K562 (cell line): Measurements from ENCODE around the gene STK4. TPM values are rescaled to one million over a fixed set of nuclear protein-coding genes. Genes with fewer than 3 reads are reported as not detected.

ENCODE experiments used
- ATAC-seq: fragments of 200-7000 bp; cut with Tn5 transposase; 3 replicates; pipeline ENCODE4 v1.9.1; 2020; ENCODE audit warnings: moderate library complexity
- BruUV-seq: library from RNA; stranded (reverse); fragments of 400-500 nt; replicated peaks from 2 replicates; lab custom pipeline; 2021; lab: Mats Ljungman, UMichigan
- CTCF ChIA-PET: fragments of 300-600 bp; formaldehyde crosslinking; extraction: SDS; loops from one replicate; lab custom pipeline; 2021; ENCODE audit warnings: low intra/inter-chr PET ratio; lab: Yijun Ruan, JAX
- POLR2A ChIA-PET: fragments of 300-600, 350-650 bp; sonication (Branson Sonifier 250); formaldehyde crosslinking; extraction: SDS; loops from one replicate; lab custom pipeline; 2021; ENCODE audit warnings: antibody characterized with exemption, inconsistent platforms; lab: Yijun Ruan, JAX
- DNase-seq, 4 experiments: peaks; one replicate each; pipeline versions ENCODE4 v3.0.0 to v3.0.0-alpha.2; 2011 to 2018; ENCODE audit warnings: low spot score in 3 of 4, mixed read lengths in 3 of 4; ENCODE audit errors: extremely low read depth in 1 of 4
- FAIRE-seq: peaks from 2 replicates; lab custom pipeline; 2011; peaks lifted over from hg19 to GRCh38; lab: Jason Lieb, UNC
- H2AFZ ChIP-seq: 2 replicates; pipeline ENCODE4 v1.6.0; 2011; ENCODE audit warnings: low read depth, low read length, control low read depth, inconsistent platforms
- H3K27ac ChIP-seq: fragments of 200-600 bp; 3 replicates; pipeline ENCODE4 v1.8.0; 2011; ENCODE audit warnings: low read depth, mild to moderate bottlenecking, control low read depth, inconsistent platforms, low read length, moderate library complexity, mixed read lengths; ENCODE audit errors: extremely low read depth
- H3K27me3 ChIP-seq, 2 experiments: fragments of 300-600 bp in 1 of 2; 2 replicates in 1 of 2; 3 replicates in 1 of 2; pipeline versions ENCODE4 v1.6.0 to v1.8.0; 2011; ENCODE audit warnings: inconsistent platforms in 2 of 2, low read length in 2 of 2, mild to moderate bottlenecking in 1 of 2, mixed read lengths in 1 of 2, moderate library complexity in 1 of 2; ENCODE audit not compliant: control insufficient read depth in 2 of 2, insufficient read depth in 2 of 2
- H3K36me3 ChIP-seq: fragments of 300-600 bp; 3 replicates; pipeline ENCODE4 v1.8.0; 2011; ENCODE audit warnings: mild to moderate bottlenecking, low read length, inconsistent platforms; ENCODE audit not compliant: control insufficient read depth, insufficient read depth
- H3K4me1 ChIP-seq, 2 experiments: fragments of 200-600 bp in 1 of 2; replicated peaks in 1 of 2; 2 replicates in 1 of 2; 3 replicates in 1 of 2; pipeline versions ENCODE4 v1.5.1 to v1.8.0; 2011; ENCODE audit warnings: inconsistent platforms in 2 of 2, low read length in 2 of 2, mild to moderate bottlenecking in 1 of 2, mixed read lengths in 1 of 2, moderate library complexity in 1 of 2; ENCODE audit not compliant: control insufficient read depth in 2 of 2, insufficient read depth in 2 of 2
- H3K4me2 ChIP-seq: 2 replicates; pipeline ENCODE4 v1.6.1; 2011; ENCODE audit warnings: low read length, control low read depth, inconsistent platforms, mixed read lengths; ENCODE audit not compliant: insufficient read depth
- H3K4me3 ChIP-seq: fragments of 200-600 bp; sonication (generic), shearing (Covaris generic); 2 replicates; pipeline ENCODE4 v1.5.1; 2016; ENCODE audit warnings: control low read depth, inconsistent platforms
- H3K79me2 ChIP-seq: fragments of 200-600 bp; 3 replicates; pipeline ENCODE4 v1.8.0; 2011; ENCODE audit warnings: low read length, inconsistent platforms; ENCODE audit not compliant: control insufficient read depth, insufficient read depth
- H3K9ac ChIP-seq, 2 experiments: 2 replicates each; pipeline versions ENCODE4 v1.6.0 to v1.6.1; 2011; ENCODE audit warnings: low read depth in 2 of 2, low read length in 2 of 2, control low read depth in 1 of 2, inconsistent platforms in 1 of 2, mild to moderate bottlenecking in 1 of 2, mixed read lengths in 1 of 2; ENCODE audit not compliant: insufficient read depth in 1 of 2
- H3K9me1 ChIP-seq: one replicate; pipeline ENCODE4 v1.6.0; 2011; ENCODE audit warnings: inconsistent platforms, mild to moderate bottlenecking, low read length, moderate library complexity; ENCODE audit not compliant: control insufficient read depth, insufficient read depth
- H3K9me3 ChIP-seq: replicated peaks from 2 replicates; pipeline ENCODE4 v1.5.1; 2011; ENCODE audit warnings: low read depth, low read length, inconsistent platforms; ENCODE audit not compliant: control insufficient read depth, insufficient read depth
- H4K20me1 ChIP-seq: replicated peaks from 2 replicates; pipeline ENCODE4 v1.6.1; 2011; ENCODE audit warnings: low read length, inconsistent platforms, mixed read lengths; ENCODE audit not compliant: control insufficient read depth, insufficient read depth
- CCAR2 ChIP-seq: fragments of 200-400 bp; formaldehyde crosslinking; IDR thresholded peaks from 2 replicates; pipeline ENCODE4 v1.6.1; 2017; ENCODE audit warnings: mild to moderate bottlenecking, low read depth, low read length
- RAD21 ChIP-seq, 2 experiments: fragments of 250-450 bp in 1 of 2; fragments of 450-650 bp in 1 of 2; sonication (Bioruptor Pico) in 1 of 2; formaldehyde crosslinking in 1 of 2; IDR thresholded peaks in 1 of 2; conservative IDR thresholded peaks in 1 of 2; 2 replicates each; pipeline versions ENCODE4 v1.4.0 to v1.8.0; 2020 to 2022; ENCODE audit warnings: mild to moderate bottlenecking in 2 of 2, moderate library complexity in 1 of 2
- ZEB2 ChIP-seq: fragments of 450-650 bp; IDR thresholded peaks from 2 replicates; pipeline ENCODE4 v1.6.1; 2016
- ZNF57 ChIP-seq: fragments of 450-650 bp; formaldehyde crosslinking; IDR thresholded peaks from 2 replicates; pipeline ENCODE4 v1.4.0; 2020; ENCODE audit warnings: mild to moderate bottlenecking, moderate library complexity
- in situ Hi-C: fragments of 300-500 bp; cut with MboI; formaldehyde crosslinking; loops from 4 replicates; pipeline ENCODE4 v1.15.0; 2018; ENCODE audit warnings: inconsistent platforms, mixed read lengths
- intact Hi-C: fragments of 100-400 bp; cut with micrococcal nuclease; formaldehyde crosslinking; loops from 2 replicates; pipeline ENCODE4 v1.14.2; 2022
- polyA plus RNA-seq, 8 experiments: library from polyadenylated mRNA; depleted of rRNA in 4 of 8; stranded (reverse) in 5 of 8; unstranded in 3 of 8; fragments of >200 nt; fragmentation: Nextera tagmentation in 2 of 8; fragmentation: Illumina TruSeq in 1 of 8; extraction: Ambion mirVana in 2 of 8; extraction: Trizol in 1 of 8; gene quantifications; 2 replicates each; pipeline versions ENCODE4 v1.2.1 to v1.2.3, GENCODE V29; 2011 to 2014; ENCODE audit warnings: inconsistent platforms in 1 of 8, missing spikeins in 1 of 8
- total RNA-seq, 7 experiments: library from RNA; depleted of rRNA in 6 of 7; stranded (reverse); fragments of >200 nt in 6 of 7; fragmentation: Illumina TruSeq in 2 of 7; extraction: Trizol in 2 of 7; gene quantifications; 2 replicates each; pipeline versions ENCODE4 v1.2.1 to v1.2.3, GENCODE V29; 2011 to 2021; ENCODE audit warnings: low replicate concordance in 1 of 7

Gene STK4
- total and polyA plus RNA-seq, 9 of the 15 experiments (the other 6 are each of a cell fraction or from before 2014, with no cell fraction given) = 11.9 to 30.6 (median 22.2) TPM

- TF ChIP-seq ZEB2 = no peak
- TF ChIP-seq RAD21 (CRISPR knock-in tag; conservative IDR thresholded peaks at IDR 0.05 in 1 of 2, IDR thresholded peaks at IDR 0.05 in 1 of 2) = peak in 1 of 2 experiments; percentile 32; a peak in 2 of 4 replicates
- no peak for TF ChIP-seq CCAR2
Observed at GRCh38 chr20:45111799-45112471, 145.6 kb downstream of the STK4 start (continued).

- FAIRE-seq (no peak), ATAC-seq (no peak), DNase-seq (no peak)
- Histone ChIP-seq H3K4me3 (no peak overlapping the region), H3K9me1 (no peaks in the 10 kb centered on the region), H3K9ac (no peak overlapping the region), H4K20me1 (no peaks in the 10 kb centered on the region), H3K4me2 (no peak overlapping the region), H3K36me3 (no peaks in the 10 kb centered on the region), H3K27me3 (peaks cover 13 to 51% of the 10 kb centered on the region in 2 experiments; a peak in 4 of 5 replicates), H3K27ac (no peak overlapping the region), H2AFZ (no peak overlapping the region), H3K9me3 (no peaks in the 10 kb centered on the region), H3K79me2 (no peaks in the 10 kb centered on the region), H3K4me1 (peaks cover 0 to 3% of the 10 kb centered on the region in 2 experiments; a peak in 1 of 5 replicates)
- intact Hi-C loops (loop anchor here (5.0 kb wide), 2 partner anchors 70 to 100 kb away; no protein-coding TSS in a partner anchor), in situ Hi-C loops (no loop called here)
- ChIA-PET CTCF (no interaction called here), POLR2A (interaction anchor here (0.6 to 1.2 kb wide), 3 partner anchors 9 to 56 kb away, joined by 3 read pairs; no protein-coding TSS in a partner anchor)
- no TSS peak for BruUV-seq
- no peak for TF ChIP-seq ZNF57
Observed at GRCh38 chr20:45112754-45113153, 146.4 kb downstream of the STK4 start.
